ENCODE results near the gene ESRRA.

DNA sequence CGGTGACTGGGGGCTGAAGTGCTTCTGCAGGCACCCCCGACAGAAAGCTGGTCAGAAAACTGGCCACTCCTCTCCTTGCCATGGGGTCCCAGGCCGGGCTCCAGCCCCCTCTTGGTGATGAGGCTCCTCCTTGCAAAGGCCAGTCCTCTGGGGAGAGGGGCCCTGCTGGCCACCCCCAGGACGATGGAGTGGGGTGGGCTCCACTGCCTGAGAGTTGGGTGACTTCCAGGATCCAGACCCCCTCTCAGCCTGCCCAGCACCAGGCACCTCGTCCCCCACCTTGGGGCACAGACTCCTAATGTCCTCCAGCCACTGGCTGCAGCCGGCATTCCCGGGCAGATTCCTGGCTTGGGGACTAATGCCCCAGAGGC is 53.2 kb downstream of the ESRRA start:
- TF ChIP-seq YY1 (IDR thresholded peaks at IDR 0.05; ENCODE audit: insufficient read depth, insufficient read length) (no peak), SUZ12 (IDR thresholded peaks at IDR 0.05; ENCODE audit: extremely low read depth, insufficient read depth, insufficient read length) (no peak), ZNF274 (IDR thresholded peaks at IDR 0.05; ENCODE audit: low read depth, low read length) (no peak)
